ENCODE measurements around the gene ADAMTS2.

ADAMTS2 gene

DNA sequence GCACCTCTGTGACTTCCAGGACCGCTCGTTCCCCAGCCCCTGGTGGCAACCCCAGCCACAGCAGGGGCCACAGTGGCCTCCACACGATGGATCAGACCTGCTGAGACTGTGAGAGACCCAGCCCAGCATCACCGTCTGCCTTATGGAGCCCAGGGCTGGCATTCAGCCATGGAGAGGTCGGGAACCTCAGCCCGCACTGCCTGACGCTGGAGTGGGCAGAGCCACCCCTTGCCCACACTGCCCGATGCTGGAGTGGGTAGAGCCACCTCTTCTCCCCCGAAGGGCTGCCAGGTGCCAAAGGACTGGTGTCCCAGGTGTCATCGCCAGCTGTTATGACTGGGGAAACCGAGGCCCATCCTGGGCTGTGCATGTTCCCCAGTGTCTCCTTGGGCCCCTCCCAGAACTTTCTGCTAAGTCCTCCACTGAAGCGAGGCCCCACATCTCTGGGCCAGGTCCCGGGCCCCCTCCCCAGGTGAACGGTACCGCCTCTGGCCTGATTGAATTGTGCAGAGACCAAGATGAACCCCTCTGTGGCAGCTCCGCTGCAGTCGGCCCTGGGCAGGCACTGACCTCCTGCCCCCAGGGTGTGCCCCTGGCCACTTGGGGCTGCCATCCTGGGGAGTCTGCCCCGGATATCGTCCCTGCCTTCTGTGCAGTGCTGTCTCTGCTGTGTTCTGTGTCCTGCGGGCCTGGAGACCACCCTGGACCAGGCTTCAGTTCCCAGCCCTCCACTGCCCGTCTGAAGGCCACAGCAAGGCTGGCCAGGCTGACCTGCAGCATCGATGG, 137.1 kb downstream of the ADAMTS2 start:
- no peaks in the 10 kb centered on the region for H3K36me3 ChIP-seq (ENCODE audit: insufficient read depth, low read length)
- H3K9ac ChIP-seq (ENCODE audit: low read depth, low read length): no peak overlapping the region
- H3K9me3 ChIP-seq (ENCODE audit: control insufficient read depth, insufficient read depth, low read length): no peaks in the 10 kb centered on the region
- H3K4me1 ChIP-seq (ENCODE audit: insufficient read depth, low read length): peaks cover 6% of the 10 kb centered on the region; the same call in 1 of the 2 replicates

DNA sequence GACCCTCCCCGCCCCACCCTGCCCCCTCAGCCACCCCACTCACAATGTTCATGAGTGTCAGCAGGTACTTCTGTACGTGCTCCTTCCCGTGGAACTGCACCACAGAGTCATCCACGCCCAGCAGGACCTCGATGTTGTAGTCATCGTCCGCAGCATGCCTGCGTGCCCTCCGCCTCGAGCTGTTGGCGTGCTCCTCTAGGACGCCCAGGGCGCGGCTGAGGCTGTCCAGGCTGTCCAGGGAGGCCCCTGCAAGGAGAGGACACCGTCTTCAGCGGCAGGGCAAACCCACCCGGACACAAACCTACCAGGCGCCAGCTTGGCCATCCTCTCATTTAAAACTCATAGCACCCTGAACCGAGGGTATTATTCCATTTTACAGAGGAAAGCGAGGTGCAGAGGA, 137.8 kb downstream of the ADAMTS2 start:
- H3K9me3 ChIP-seq (ENCODE audit: control insufficient read depth, insufficient read depth, low read length): no peaks in the 10 kb centered on the region
- peaks cover 6% of the 10 kb centered on the region; the same call in 1 of the 2 replicates for H3K4me1 ChIP-seq (ENCODE audit: insufficient read depth, low read length)
- H3K36me3 ChIP-seq (ENCODE audit: insufficient read depth, low read length): no peaks in the 10 kb centered on the region
- no peak overlapping the region for H3K9ac ChIP-seq (ENCODE audit: low read depth, low read length)

DNA sequence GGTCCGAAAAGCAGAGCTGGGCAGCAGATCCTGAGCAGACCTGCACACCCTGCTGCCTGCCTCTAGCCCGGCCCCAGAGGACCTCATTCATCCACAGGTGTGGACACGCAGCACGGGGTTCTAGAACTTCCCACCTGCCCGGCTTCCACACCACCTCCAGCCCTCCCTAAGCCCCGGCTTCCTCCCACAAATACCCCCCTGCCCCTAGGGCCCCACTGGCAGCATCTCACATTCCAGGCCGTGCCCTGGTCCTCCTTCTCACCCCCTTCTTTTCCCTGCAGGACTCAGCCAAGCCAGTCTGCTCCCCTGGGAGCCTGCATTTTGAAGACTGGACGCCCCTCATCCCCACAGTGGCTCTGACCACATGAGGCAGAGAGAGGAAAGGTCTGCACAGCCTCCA, 138.9 kb downstream of the ADAMTS2 start:
- no peaks in the 10 kb centered on the region for H3K36me3 ChIP-seq (ENCODE audit: insufficient read depth, low read length)
- no peak overlapping the region for H3K9ac ChIP-seq (ENCODE audit: low read depth, low read length)
- H3K9me3 ChIP-seq (ENCODE audit: control insufficient read depth, insufficient read depth, low read length): no peaks in the 10 kb centered on the region

DNA sequence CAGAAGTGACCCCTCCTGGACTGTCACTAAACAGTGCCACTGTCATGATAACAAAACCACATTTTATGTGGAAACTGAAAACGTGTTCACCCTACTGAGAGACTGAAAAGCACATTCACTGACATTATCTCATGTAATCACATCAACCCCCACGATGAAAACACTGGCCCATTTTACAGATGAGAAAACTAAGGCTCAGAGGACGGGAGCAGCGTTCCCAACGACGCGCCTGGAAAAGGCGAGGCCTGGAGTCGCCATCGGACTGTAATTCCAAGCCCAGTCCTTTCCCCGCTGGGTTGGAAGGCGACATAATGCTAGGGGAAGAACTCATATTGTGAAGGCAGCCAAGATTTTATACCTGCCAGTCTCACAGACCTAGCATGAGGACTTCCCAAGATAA, 140.0 kb downstream of the ADAMTS2 start:
- no peak overlapping the region for H3K9ac ChIP-seq (ENCODE audit: low read depth, low read length)
- H3K9me3 ChIP-seq (ENCODE audit: control insufficient read depth, insufficient read depth, low read length): no peaks in the 10 kb centered on the region
- no peaks in the 10 kb centered on the region for H3K36me3 ChIP-seq (ENCODE audit: insufficient read depth, low read length)
- peaks cover 6% of the 10 kb centered on the region; the same call in 1 of the 2 replicates for H3K4me1 ChIP-seq (ENCODE audit: insufficient read depth, low read length)

More for the DNA sequence above, 138.9 kb downstream of the ADAMTS2 start:
- peaks cover 6% of the 10 kb centered on the region; the same call in 1 of the 2 replicates for H3K4me1 ChIP-seq (ENCODE audit: insufficient read depth, low read length)

DNA sequence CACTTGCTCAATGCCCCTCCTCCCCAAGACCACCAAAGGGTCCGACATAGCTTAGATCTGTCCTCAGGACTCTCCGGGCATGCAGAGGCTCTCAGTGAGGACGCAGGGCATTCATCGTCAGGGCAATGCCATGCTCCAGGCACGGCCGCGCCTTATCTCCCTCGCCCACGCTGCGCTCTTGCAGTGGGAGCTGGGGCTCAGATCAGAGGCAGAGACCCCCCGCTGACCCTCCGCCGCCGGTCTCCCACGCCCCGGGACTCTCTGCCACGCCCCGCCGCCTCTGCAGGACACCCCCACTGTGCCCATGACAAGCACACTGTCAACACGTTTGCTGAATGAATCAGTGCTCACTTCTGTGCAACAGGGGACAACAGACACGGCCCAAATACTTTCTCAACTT, 140.7 kb downstream of the ADAMTS2 start:
- Histone ChIP-seq H3K4me1 (ENCODE audit: insufficient read depth, low read length) (peaks cover 3% of the 10 kb centered on the region; the same call in 1 of the 2 replicates), H3K9me3 (ENCODE audit: control insufficient read depth, insufficient read depth, low read length) (no peaks in the 10 kb centered on the region), H3K36me3 (ENCODE audit: insufficient read depth, low read length) (no peaks in the 10 kb centered on the region), H3K9ac (ENCODE audit: low read depth, low read length) (no peak overlapping the region)

DNA sequence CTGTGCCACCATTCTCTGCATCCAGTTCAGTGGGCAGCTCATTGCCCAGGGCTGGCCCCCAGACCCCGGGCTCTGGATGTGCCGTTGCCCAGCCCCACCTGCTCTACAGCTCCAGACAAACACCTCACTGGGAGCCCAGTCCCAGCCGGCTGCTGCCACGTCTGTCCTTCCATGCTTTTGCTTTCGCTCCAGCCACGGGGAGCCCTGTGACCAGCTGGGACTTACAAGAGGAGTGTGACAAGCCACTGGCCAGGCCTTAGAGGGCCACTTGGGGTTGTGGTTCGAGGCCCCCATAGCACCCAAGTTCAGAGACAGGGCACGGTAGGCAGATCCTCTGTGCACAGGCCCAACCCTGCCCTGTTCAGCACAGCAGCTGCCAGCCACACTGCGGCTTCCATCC, 142.0 kb downstream of the ADAMTS2 start:
- H3K9ac ChIP-seq (ENCODE audit: low read depth, low read length): no peak overlapping the region
- H3K9me3 ChIP-seq (ENCODE audit: control insufficient read depth, insufficient read depth, low read length): no peaks in the 10 kb centered on the region
- H3K36me3 ChIP-seq (ENCODE audit: insufficient read depth, low read length): no peaks in the 10 kb centered on the region
- H3K4me1 ChIP-seq (ENCODE audit: insufficient read depth, low read length): peaks cover 3% of the 10 kb centered on the region; the same call in 1 of the 2 replicates

DNA sequence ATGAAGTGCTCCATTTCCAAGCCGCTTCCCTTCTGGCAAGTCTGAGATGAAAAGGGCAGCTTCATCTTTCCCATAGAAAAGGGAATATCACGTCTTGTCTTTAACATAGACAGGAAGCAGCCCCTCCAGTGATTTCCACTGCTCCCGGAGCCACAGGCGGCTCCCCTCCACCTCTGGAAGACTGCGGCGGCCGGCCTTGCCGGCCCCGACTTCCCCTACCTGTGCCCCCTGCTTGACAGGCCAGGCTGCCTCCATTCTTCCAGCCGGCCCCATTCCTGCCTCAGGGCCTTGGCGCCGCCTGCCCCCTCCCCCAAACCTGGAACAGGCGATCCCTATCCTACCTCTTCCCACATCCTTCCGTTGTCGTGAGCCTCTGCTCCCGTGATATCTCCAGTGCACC, 143.3 kb downstream of the ADAMTS2 start:
- H3K36me3 ChIP-seq (ENCODE audit: insufficient read depth, low read length): no peaks in the 10 kb centered on the region
- H3K4me1 ChIP-seq (ENCODE audit: insufficient read depth, low read length): peaks cover 3% of the 10 kb centered on the region; the same call in 1 of the 2 replicates
- no peak overlapping the region for H3K9ac ChIP-seq (ENCODE audit: low read depth, low read length)
- no peaks in the 10 kb centered on the region for H3K9me3 ChIP-seq (ENCODE audit: control insufficient read depth, insufficient read depth, low read length)

DNA sequence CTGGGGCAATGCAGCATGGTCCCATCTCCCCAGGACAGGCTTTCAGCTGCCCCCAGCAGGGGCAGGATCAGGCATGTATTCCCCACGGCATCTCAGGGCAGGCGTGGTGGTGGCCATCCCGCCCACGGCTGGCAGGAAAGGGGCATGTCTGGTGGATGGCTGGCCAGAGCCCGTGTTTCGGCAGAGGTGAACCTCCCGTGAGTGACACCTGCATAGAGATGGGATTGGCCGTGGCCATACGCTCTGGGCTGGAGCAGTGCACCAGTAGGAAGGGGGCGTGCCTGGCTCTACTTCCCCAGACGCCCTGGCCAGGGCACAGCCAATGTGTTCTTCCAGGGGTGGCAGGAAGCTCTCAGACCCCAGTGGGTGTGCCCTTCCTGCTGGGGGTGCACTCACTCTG, 146.0 kb downstream of the ADAMTS2 start:
- Histone ChIP-seq H3K4me1 (ENCODE audit: insufficient read depth, low read length) (no peaks in the 10 kb centered on the region), H3K36me3 (ENCODE audit: insufficient read depth, low read length) (no peaks in the 10 kb centered on the region), H3K9me3 (ENCODE audit: control insufficient read depth, insufficient read depth, low read length) (no peaks in the 10 kb centered on the region), H3K9ac (ENCODE audit: low read depth, low read length) (no peak overlapping the region)

DNA sequence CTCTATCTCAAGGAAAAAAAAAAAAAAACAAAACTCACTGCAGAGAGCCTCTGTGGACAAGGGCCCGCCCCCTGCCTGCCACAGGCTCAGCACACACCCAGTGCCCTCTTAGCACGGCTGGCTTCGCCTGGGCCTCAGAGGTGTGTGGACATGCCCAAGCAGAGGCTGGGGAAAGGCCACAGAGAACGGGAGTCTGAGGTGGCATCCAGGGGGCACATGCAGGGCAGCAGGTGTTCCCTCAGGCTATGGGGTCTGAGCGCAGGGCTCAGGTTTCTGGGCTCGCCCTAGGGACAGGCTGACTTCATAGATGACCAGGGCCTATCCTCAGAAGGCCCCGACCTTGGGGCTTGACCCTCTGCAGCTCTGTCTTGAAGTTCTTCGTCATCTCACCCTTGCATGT, 146.4 kb downstream of the ADAMTS2 start:
- no peak overlapping the region for H3K9ac ChIP-seq (ENCODE audit: low read depth, low read length)
- H3K9me3 ChIP-seq (ENCODE audit: control insufficient read depth, insufficient read depth, low read length): no peaks in the 10 kb centered on the region
- H3K36me3 ChIP-seq (ENCODE audit: insufficient read depth, low read length): no peaks in the 10 kb centered on the region
- H3K4me1 ChIP-seq (ENCODE audit: insufficient read depth, low read length): no peaks in the 10 kb centered on the region

DNA sequence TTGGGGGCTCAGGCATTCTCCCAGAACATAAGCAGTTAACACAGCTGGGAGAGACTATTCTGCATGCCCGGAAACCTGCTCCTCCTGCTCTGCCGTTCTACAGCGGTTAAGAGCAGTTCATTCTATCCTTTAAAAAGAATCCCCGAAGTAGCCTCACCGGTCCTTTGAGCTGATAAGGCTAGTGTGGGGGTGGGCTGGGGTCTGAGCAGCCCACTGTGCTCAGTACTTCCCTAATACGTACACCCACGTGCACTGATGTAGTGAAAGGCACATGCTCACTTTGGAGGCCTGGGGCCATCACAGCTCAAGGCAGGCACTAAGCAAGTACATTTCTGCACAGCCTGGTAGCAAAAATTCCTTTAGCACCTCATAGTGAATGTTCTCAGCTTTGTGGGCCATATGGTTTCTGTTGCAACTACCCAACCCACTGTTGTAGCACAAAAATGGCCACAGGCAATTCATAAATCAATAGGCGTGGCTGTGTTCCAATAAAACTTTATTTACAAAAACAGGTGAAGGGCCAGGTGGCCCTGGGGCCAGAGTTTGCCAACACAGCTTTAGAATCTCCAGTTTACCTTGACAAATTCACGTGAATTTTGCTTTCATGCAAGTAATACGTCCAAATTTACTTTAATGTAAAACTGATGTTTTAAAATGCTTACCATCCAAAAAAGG, 148.7 kb downstream of the ADAMTS2 start:
- no peaks in the 10 kb centered on the region for H3K36me3 ChIP-seq (ENCODE audit: insufficient read depth, low read length)

DNA sequence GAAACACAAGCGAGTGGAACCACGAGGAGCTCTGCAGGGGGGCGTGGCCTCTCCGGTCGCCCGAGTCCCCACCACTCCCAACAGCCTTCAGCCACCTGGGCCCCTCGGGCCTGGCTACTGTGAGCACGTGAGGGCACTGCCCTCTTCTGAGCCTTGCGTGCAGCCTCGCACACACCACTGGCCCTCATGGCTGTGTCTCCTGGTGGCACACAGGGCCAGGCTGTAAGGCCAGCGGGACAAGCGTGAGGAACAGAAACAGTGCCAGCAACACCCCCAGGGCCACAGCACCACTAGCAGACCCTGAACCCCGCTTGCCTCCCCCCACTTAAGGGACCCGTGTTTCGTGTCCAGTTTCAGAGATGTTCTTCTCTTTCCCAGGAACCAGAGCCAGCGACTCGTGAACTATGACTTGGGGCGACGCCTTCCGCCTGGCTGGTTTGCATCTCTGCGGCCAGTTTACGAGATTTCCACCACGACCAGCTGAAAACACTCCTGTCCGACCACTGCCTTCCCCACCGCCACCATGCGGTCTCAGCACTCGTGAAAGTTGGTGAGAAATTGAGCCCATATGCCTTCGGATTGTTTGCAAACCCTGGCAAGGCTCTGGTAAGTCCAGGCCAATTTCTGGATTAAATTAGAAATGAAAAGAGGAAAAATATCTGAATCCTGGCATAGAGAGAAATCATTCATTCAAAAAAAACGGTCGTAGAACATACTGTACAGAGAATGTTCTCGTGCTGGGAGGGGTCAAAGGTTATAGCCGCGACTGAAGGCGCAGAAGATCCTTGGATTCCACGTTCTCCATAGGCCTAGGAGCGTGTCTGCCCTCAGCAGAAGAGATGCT, 149.5 kb downstream of the ADAMTS2 start:
- no peak overlapping the region for H3K9ac ChIP-seq (ENCODE audit: low read depth, low read length)
- no peaks in the 10 kb centered on the region for H3K9me3 ChIP-seq (ENCODE audit: control insufficient read depth, insufficient read depth, low read length)
- no peaks in the 10 kb centered on the region for H3K4me1 ChIP-seq (ENCODE audit: insufficient read depth, low read length)
- no peaks in the 10 kb centered on the region for H3K36me3 ChIP-seq (ENCODE audit: insufficient read depth, low read length)

More for the DNA sequence above, 148.7 kb downstream of the ADAMTS2 start:
- H3K9ac ChIP-seq (ENCODE audit: low read depth, low read length): no peak overlapping the region
- no peaks in the 10 kb centered on the region for H3K9me3 ChIP-seq (ENCODE audit: control insufficient read depth, insufficient read depth, low read length)
- no peaks in the 10 kb centered on the region for H3K4me1 ChIP-seq (ENCODE audit: insufficient read depth, low read length)

DNA sequence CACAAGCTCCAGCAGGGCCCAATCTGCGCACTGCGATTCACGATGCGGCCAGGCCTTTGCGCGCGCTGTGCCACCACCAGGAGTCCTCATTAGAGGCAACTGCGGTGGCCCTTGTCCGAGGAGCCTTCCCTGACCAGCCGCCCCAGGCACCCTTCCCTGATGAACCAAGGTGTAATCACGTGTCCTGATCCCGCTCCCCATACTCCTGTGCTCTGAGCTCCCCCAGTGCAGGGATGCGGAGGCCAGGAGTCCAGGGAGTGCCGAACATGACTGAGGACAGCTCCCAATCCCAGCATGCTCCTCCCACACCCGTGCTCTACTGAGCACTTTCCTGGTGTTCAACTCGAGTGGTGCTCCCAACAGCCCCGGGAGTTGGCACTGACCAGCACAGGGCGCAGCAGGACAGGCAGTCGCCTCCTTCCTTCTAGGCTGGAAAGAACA, 150.3 kb downstream of the ADAMTS2 start:
- Histone ChIP-seq H3K4me1 (ENCODE audit: insufficient read depth, low read length) (no peaks in the 10 kb centered on the region), H3K36me3 (ENCODE audit: insufficient read depth, low read length) (no peaks in the 10 kb centered on the region), H3K9ac (ENCODE audit: low read depth, low read length) (no peak overlapping the region), H3K9me3 (ENCODE audit: control insufficient read depth, insufficient read depth, low read length) (no peaks in the 10 kb centered on the region)

DNA sequence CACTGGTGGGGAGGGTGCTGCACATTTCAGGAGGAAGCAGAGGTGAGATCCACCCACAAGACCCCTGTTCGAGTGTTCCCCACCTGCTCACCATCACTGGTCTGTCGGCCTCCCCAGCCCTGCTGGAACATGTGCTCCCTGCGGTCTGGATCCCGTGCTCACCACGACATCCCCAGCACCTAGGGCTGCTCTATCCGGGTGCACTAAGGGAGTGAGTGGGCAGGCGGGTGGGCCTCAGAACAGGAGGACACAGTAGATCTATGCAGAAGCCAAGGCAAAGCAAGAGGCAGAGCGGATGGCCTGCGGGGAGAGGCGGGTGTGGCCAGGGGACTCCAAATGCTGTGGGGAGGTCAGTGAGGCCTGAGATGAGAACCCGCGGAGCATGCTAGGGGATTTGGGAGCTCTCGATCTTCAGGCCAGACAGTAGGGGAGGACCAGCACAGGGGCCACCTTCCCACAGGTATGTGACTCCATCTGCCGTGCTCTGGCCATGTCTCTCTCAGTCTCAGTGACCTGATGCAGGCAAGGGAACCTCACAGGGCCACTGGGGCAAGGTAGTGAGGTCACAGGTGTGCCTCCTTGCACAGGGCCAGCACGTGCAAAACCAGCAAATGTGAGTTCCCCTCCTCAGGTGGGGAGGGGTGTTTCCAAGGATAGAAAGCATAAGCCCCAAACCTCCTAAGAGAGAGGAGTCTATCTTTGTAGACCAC, 150.9 kb downstream of the ADAMTS2 start:
- no peaks in the 10 kb centered on the region for H3K36me3 ChIP-seq (ENCODE audit: insufficient read depth, low read length)
- H3K4me1 ChIP-seq (ENCODE audit: insufficient read depth, low read length): no peaks in the 10 kb centered on the region
- no peak overlapping the region for H3K9ac ChIP-seq (ENCODE audit: low read depth, low read length)
- H3K9me3 ChIP-seq (ENCODE audit: control insufficient read depth, insufficient read depth, low read length): no peaks in the 10 kb centered on the region

DNA sequence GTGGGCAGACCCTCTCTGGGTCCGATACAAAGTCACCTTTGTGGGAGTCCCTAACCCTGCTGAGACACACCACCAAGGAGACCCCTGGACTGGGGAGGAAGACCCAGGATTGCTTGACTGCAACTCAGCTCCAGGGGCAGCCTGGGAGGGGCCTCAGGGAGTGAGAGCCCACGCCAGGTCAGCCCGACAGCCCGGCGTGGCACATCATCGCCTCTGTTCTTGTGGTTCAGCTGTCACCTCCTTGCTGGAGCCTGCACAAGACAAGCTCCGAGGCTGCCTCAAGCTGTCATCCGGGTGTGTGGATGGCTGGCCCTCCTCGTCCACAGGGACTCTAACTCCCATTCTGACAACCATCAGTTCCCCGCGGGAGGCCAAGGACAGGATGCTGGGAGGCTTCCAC, 151.5 kb downstream of the ADAMTS2 start:
- Histone ChIP-seq H3K9ac (ENCODE audit: low read depth, low read length) (no peak overlapping the region), H3K9me3 (ENCODE audit: control insufficient read depth, insufficient read depth, low read length) (no peaks in the 10 kb centered on the region), H3K4me1 (ENCODE audit: insufficient read depth, low read length) (no peaks in the 10 kb centered on the region), H3K36me3 (ENCODE audit: insufficient read depth, low read length) (no peaks in the 10 kb centered on the region)

Data from ES-I3 (cell line).